ENCODE results near the gene LRRC75A. TPM values are rescaled to one million over a fixed set of nuclear protein-coding genes. Genes with fewer than 3 reads are reported as not detected.
A peak's percentile ranks its signal among the peaks of the same experiment; 100 is the strongest.

The LRRC75A gene
- total RNA-seq, 1 experiment from 2014 or later: 10.1 TPM

- H4K8ac ChIP-seq (replicated peaks; ENCODE audit: insufficient read length, low read depth, low read length): no peak overlapping the region
- no peak for DNase-seq
- H4K20me1 ChIP-seq (ENCODE audit: control insufficient read depth, insufficient read depth, insufficient read length): no peaks in the 10 kb centered on the region
- H3K79me2 ChIP-seq (ENCODE audit: insufficient read depth, low read length): no peaks in the 10 kb centered on the region
- H3K9me3 ChIP-seq (ENCODE audit: control insufficient read depth, low read depth, low read length): no peaks in the 10 kb centered on the region
- no peak overlapping the region for H3K4ac ChIP-seq (ENCODE audit: low read depth, low read length)
- no peaks in the 10 kb centered on the region for H3K27me3 ChIP-seq (ENCODE audit: insufficient read depth, low read length)
- no peak overlapping the region for H2BK5ac ChIP-seq (ENCODE audit: insufficient read length, low read length)
- Mint-ChIP-seq H3K27ac (peak overlapping the region; percentile 17 to 89 (median 85); a peak in 5 of 7 replicates), H3K36me3 (ENCODE audit: insufficient read depth in 1 of 3, low read depth in 3 of 3) (peaks cover 26 to 70% (median 58%) of the 10 kb centered on the region in 3 experiments), H3K4me3 (no peak overlapping the region; a peak in 1 of 5 replicates), H3K27me3 (ENCODE audit: low read depth) (peaks cover 3% of the 10 kb centered on the region), H3K4me1 (peaks cover 20 to 26% of the 10 kb centered on the region in 2 experiments), H3K9me3 (no peaks in the 10 kb centered on the region; a peak in 1 of 5 replicates)
- H3K79me1 ChIP-seq (ENCODE audit: insufficient read depth, low read depth, low read length, poor library complexity, severe bottlenecking): no peaks in the 10 kb centered on the region
- H2AK5ac ChIP-seq (ENCODE audit: insufficient read length, low read length): no peak overlapping the region
- H3K27ac ChIP-seq (ENCODE audit: insufficient read length, low read depth, low read length): no peak overlapping the region
- TF ChIP-seq, protein P1, sequence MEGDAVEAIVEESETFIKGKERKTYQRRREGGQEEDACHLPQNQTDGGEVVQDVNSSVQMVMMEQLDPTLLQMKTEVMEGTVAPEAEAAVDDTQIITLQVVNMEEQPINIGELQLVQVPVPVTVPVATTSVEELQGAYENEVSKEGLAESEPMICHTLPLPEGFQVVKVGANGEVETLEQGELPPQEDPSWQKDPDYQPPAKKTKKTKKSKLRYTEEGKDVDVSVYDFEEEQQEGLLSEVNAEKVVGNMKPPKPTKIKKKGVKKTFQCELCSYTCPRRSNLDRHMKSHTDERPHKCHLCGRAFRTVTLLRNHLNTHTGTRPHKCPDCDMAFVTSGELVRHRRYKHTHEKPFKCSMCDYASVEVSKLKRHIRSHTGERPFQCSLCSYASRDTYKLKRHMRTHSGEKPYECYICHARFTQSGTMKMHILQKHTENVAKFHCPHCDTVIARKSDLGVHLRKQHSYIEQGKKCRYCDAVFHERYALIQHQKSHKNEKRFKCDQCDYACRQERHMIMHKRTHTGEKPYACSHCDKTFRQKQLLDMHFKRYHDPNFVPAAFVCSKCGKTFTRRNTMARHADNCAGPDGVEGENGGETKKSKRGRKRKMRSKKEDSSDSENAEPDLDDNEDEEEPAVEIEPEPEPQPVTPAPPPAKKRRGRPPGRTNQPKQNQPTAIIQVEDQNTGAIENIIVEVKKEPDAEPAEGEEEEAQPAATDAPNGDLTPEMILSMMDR (conservative IDR thresholded peaks at IDR 0.05): no peak
- no peak overlapping the region for H3K9ac ChIP-seq (ENCODE audit: extremely low read depth, insufficient read length, low read length)
- no peak overlapping the region for H3K18ac ChIP-seq (ENCODE audit: insufficient read length, low read depth, low read length)
- no peak overlapping the region; the same call in 1 of the 2 replicates for H3K14ac ChIP-seq (ENCODE audit: insufficient read depth, low read length)
- no peak overlapping the region for H2BK120ac ChIP-seq (ENCODE audit: low read depth, low read length, poor library complexity, severe bottlenecking)
- H3T11ph ChIP-seq (ENCODE audit: low read length): no peak overlapping the region
- no peak overlapping the region for H2BK20ac ChIP-seq (ENCODE audit: low read depth, low read length, poor library complexity, severe bottlenecking)
- H4K5ac ChIP-seq (ENCODE audit: insufficient read length, low read depth, low read length): no peak overlapping the region
- H3K4me2 ChIP-seq (ENCODE audit: insufficient read depth, insufficient read length, low read length): no peak overlapping the region
- H4K91ac ChIP-seq (ENCODE audit: insufficient read length, low read depth, low read length): no peak overlapping the region
- no peak overlapping the region for H2BK12ac ChIP-seq (ENCODE audit: insufficient read length, low read depth, low read length)
- no peak overlapping the region for H3K56ac ChIP-seq (ENCODE audit: insufficient read length, low read depth, low read length)
- no peak overlapping the region for H2AFZ ChIP-seq (ENCODE audit: low read length)
- H3K23me2 ChIP-seq (ENCODE audit: insufficient read length, low read depth, low read length, poor library complexity, severe bottlenecking): no peaks in the 10 kb centered on the region
- no CpG with 5 or more reads among the region's 8 CpGs for WGBS (ENCODE audit: extremely low coverage, insufficient read length, low lambda C conversion rate)
- H2BK15ac ChIP-seq (ENCODE audit: low read depth, low read length): no peak overlapping the region
- 0 out of 2 replicates have a peak, but pooled peaks cover under 1% of the 10 kb centered on the region for H3K4me1 ChIP-seq (ENCODE audit: insufficient read depth, low read length)
- no peak overlapping the region for H3K23ac ChIP-seq (ENCODE audit: insufficient read length, low read depth, low read length)
Measured at GRCh38 chr17:16447676-16448075, 44.3 kb downstream of the LRRC75A start.
